Thyroid gland (tissue), 4 donors: ENCODE measurements around the gene ATG13. TPM values are rescaled to one million over a fixed set of nuclear protein-coding genes. Genes with fewer than 3 reads are reported as not detected.
A peak's percentile ranks its signal among the peaks of the same experiment; 100 is the strongest.

ENCODE experiments used
- DNase-seq, 2 donors: peaks; one replicate each; pipeline ENCODE4 v3.0.0-alpha.2; 2019
- H3K27ac ChIP-seq, 3 donors: fragments of 200-600 bp; sonication (generic); 1 replicate in 2 of 3; 2 replicates in 1 of 3; pipeline ENCODE4 v1.5.1; 2016 to 2019; ENCODE audit warnings: mild to moderate bottlenecking in 1 of 3, moderate library complexity in 1 of 3
- H3K27me3 ChIP-seq: fragments of 200-600 bp; sonication (generic); one replicate; pipeline ENCODE4 v1.5.1; 2019
- H3K36me3 ChIP-seq, 2 donors: fragments of 200-600 bp; sonication (generic); one replicate each; pipeline ENCODE4 v1.5.1; 2016 to 2019
- H3K4me1 ChIP-seq, 2 donors: fragments of 200-600 bp; sonication (generic); one replicate each; pipeline ENCODE4 v1.5.1; 2017 to 2019
- H3K4me3 ChIP-seq, 3 donors: fragments of 200-600 bp; sonication (generic); replicated peaks in 1 of 3; 1 replicate in 2 of 3; 2 replicates in 1 of 3; pipeline ENCODE4 v1.5.1; 2016; ENCODE audit warnings: mild to moderate bottlenecking in 1 of 3
- H3K9me3 ChIP-seq: fragments of 200-600 bp; sonication (generic); one replicate; pipeline ENCODE4 v1.5.1; 2017
- POLR2A ChIP-seq, 2 donors: fragments of 450-650 bp; IDR thresholded peaks; one replicate each; pipeline ENCODE4 v1.6.1; 2017; ENCODE audit warnings: antibody characterized with exemption in 2 of 2, mild to moderate bottlenecking in 2 of 2, moderate library complexity in 1 of 2
- WGBS, 2 donors: methylation state at CpG; one replicate each; pipeline ENCODE4 v1.1.5; 2017; 5-methylcytosine and 5-hydroxymethylcytosine counted together
- intact Hi-C: fragments of 100-400 bp; cut with DNase I; formaldehyde crosslinking; loops from one replicate; pipeline ENCODE4 v1.15.1; 2023
- total RNA-seq, 4 donors: library from RNA; depleted of rRNA; stranded (reverse); fragments of >200 nt; gene quantifications; one replicate each; pipeline ENCODE4 v1.2.3, GENCODE V29; 2016
- TF ChIP-seq, protein P1 (sequence below), 6 experiments: fragments of 200-600 bp in 3 of 6; fragments of 450-650 bp in 3 of 6; sonication (generic) in 3 of 6; IDR thresholded peaks; one replicate each; pipeline ENCODE4 v1.5.1; 2016 to 2019; ENCODE audit warnings: antibody characterized with exemption in 6 of 6, mild to moderate bottlenecking in 2 of 6, inconsistent platforms in 1 of 6, moderate library complexity in 1 of 6

ATG13 gene
- total RNA-seq, 4 donors from 2014 or later: 85.7 to 148 (median 113) TPM

DNA sequence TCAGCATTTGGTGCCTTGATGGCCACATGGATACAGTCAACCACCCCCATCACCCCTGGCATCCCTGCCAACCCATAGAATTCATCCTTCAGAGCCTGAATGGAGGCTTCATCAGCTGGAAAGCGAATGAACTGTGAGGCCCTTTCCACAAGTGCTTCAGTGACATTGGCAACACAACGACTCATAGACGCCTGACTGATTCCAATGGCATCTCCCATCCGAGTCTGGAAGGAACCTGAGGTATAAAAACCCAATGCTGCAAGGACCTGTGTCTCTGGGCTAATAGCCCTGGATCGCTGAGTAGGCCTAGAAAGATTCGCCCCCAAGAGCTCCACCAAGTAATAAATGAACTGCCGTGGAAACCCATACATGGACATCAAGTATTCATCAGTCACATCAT, 1.6 kb upstream of the ATG13 start:
- intact Hi-C loops: loop anchor here (10.0 kb wide), 2 partner anchors 71 to 221 kb away; partner anchors contain the start of gene CHRM4
- no peak for TF ChIP-seq POLR2A (IDR thresholded peaks at IDR 0.05)
- TF ChIP-seq, protein P1, sequence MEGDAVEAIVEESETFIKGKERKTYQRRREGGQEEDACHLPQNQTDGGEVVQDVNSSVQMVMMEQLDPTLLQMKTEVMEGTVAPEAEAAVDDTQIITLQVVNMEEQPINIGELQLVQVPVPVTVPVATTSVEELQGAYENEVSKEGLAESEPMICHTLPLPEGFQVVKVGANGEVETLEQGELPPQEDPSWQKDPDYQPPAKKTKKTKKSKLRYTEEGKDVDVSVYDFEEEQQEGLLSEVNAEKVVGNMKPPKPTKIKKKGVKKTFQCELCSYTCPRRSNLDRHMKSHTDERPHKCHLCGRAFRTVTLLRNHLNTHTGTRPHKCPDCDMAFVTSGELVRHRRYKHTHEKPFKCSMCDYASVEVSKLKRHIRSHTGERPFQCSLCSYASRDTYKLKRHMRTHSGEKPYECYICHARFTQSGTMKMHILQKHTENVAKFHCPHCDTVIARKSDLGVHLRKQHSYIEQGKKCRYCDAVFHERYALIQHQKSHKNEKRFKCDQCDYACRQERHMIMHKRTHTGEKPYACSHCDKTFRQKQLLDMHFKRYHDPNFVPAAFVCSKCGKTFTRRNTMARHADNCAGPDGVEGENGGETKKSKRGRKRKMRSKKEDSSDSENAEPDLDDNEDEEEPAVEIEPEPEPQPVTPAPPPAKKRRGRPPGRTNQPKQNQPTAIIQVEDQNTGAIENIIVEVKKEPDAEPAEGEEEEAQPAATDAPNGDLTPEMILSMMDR (IDR thresholded peaks at IDR 0.05): no peak
- no peak for DNase-seq
- H3K9me3 ChIP-seq: no peaks in the 10 kb centered on the region
- 89 to 93% methylated on average over 7 of the region's 7 CpGs for WGBS, 2 donors
- H3K27me3 ChIP-seq: no peaks in the 10 kb centered on the region
- peaks cover 11 to 26% of the 10 kb centered on the region in 2 donors for H3K4me1 ChIP-seq
- no peaks in the 10 kb centered on the region for H3K36me3 ChIP-seq
- no peak overlapping the region for H3K4me3 ChIP-seq
- H3K27ac ChIP-seq: no peak overlapping the region

DNA sequence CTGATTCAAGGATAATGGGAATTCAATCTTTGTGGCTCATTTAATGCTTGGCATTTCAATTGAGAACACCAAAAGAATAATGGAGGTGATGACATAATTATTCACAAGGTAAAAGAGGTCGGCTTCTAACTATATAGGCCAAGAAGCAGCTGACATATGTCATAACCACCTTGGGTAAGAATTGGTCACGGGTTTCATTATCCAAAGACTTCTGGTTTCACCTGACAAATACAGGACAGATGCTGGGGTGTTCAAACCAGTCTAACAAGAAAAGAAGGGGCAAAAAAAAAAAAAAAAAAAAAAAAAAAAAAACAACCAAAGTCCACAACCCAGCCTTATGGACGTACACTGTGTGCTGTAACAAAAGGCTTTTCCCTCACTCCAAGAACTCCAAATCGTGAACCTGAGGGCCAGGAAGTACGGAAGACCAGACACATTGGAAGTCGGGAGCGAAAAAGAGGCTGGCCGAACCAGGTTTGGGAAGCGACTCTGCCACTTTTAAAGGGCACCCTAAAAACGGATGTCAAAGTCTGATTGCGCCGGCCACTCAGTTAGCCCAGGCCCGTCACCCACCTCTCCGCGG, 711 bp upstream of the ATG13 start:
- TF ChIP-seq, protein P1 (IDR thresholded peaks at IDR 0.05): no peak
- no peak for TF ChIP-seq POLR2A (IDR thresholded peaks at IDR 0.05)
- intact Hi-C loops: loop anchor here (10.0 kb wide), 2 partner anchors 72 to 222 kb away; partner anchors contain the start of gene CHRM4
- DNase-seq: no peak
- H3K4me3 ChIP-seq: peak overlapping the region in 2 of 3 donors; percentile 89 to 94
- 4 to 5% methylated on average over 14 to 15 of the region's 15 CpGs for WGBS, 2 donors
- peaks cover 0 to 3% of the 10 kb centered on the region in 2 donors for H3K36me3 ChIP-seq
- peaks cover 11 to 26% of the 10 kb centered on the region in 2 donors for H3K4me1 ChIP-seq
- H3K27ac ChIP-seq: peak overlapping the region in 2 of 3 donors; percentile 87 to 97
- H3K27me3 ChIP-seq: no peaks in the 10 kb centered on the region
- no peaks in the 10 kb centered on the region for H3K9me3 ChIP-seq

DNA sequence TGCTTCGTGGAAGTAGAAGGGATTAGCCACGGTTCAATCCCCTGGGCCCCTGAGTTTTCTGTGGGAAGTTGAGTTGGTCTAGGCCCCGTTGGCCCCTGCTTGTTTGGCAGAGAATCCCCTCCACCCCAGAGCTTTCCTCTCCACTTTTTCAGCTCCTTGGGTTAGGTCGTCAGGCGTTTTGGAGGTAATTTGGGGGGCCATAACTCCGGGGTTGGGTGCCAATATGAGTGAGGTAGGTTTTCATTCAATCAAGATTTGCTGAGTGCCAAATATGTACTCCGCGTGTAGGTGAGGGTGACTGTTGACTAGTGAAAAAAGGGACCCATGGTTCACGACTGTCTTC, 590 bp downstream of the ATG13 start:
- peaks cover 0 to 4% of the 10 kb centered on the region in 2 donors for H3K36me3 ChIP-seq
- no peak for DNase-seq
- H3K9me3 ChIP-seq: no peaks in the 10 kb centered on the region
- no peaks in the 10 kb centered on the region for H3K27me3 ChIP-seq
- H3K4me3 ChIP-seq: peak overlapping the region; percentile 81 to 94 (median 89)
- WGBS, 2 donors: 1 to 5% methylated on average over 6 to 8 of the region's 9 CpGs
- peak overlapping the region; percentile 87 to 97 (median 97) for H3K27ac ChIP-seq
- intact Hi-C loops: loop anchor here (10.0 kb wide), 2 partner anchors 73 to 223 kb away; partner anchors contain the start of gene CHRM4
- TF ChIP-seq, protein P1 (IDR thresholded peaks at IDR 0.05): no peak
- TF ChIP-seq POLR2A (IDR thresholded peaks at IDR 0.05): no peak
- peaks cover 11 to 26% of the 10 kb centered on the region in 2 donors for H3K4me1 ChIP-seq

DNA sequence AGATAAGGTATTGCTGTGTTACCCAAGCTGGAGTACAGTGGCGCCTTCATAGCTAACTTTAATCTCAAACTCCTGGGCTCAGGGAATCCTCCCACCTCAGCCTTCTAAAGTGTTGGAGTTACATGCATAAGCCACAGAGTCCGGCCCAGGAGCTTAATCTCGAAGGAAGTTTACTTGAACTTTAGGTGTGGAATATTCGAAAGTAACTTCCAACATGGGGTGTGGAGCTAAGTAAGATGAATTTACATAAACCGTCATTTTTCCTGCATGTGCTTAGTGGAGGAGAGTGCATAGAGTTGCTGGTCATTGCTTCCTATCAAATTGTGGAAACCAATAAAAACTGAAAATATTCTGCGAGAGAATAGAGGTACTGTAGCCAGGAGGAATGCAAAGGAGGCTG, 1.5 kb downstream of the ATG13 start:
- Histone ChIP-seq H3K36me3 (peaks cover 0 to 4% of the 10 kb centered on the region in 2 donors), H3K27ac (no peak overlapping the region), H3K4me3 (peak overlapping the region in 1 of 3 donors; percentile 89), H3K4me1 (peaks cover 11 to 26% of the 10 kb centered on the region in 2 donors), H3K27me3 (no peaks in the 10 kb centered on the region), H3K9me3 (no peaks in the 10 kb centered on the region)
- 70 to 80% methylated on average over 6 of the region's 6 CpGs for WGBS, 2 donors
- intact Hi-C loops: loop anchor here (10.0 kb wide), 2 partner anchors 74 to 224 kb away; partner anchors contain the start of gene CHRM4
- no peak for DNase-seq
- TF ChIP-seq, protein P1 (IDR thresholded peaks at IDR 0.05): no peak
- no peak for TF ChIP-seq POLR2A (IDR thresholded peaks at IDR 0.05)

DNA sequence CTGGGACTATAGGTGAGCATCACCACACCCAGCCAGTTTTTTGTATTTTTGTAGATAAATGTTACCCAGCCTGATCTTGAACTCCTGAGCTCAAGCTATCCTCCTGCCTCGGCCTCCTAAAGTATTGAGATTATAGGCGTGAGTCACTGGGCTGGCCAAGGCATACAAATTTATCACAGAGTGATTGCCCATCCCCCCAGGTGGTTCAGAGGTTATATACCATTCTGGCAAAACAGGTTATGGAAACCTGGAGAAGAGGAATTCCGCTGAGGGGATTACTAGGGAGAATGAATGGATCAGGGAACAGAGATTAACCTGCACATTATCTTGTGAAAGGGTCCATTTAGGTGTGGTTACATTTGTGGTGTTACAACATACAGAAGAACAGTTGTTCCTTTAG, 8.1 kb downstream of the ATG13 start:
- no peak overlapping the region for H3K4me3 ChIP-seq
- H3K27ac ChIP-seq: no peak overlapping the region
- H3K9me3 ChIP-seq: no peaks in the 10 kb centered on the region
- 96 to 98% methylated on average over 3 of the region's 3 CpGs for WGBS, 2 donors
- intact Hi-C loops: no loop called here
- no peak for DNase-seq
- no peaks in the 10 kb centered on the region for H3K27me3 ChIP-seq
- no peaks in the 10 kb centered on the region for H3K4me1 ChIP-seq
- peaks cover 4 to 20% of the 10 kb centered on the region in 2 donors for H3K36me3 ChIP-seq
- no peak for TF ChIP-seq POLR2A (IDR thresholded peaks at IDR 0.05)
- TF ChIP-seq, protein P1 (IDR thresholded peaks at IDR 0.05): no peak
